Esophagus muscularis mucosa (tissue), 3 donors: Measurements from ENCODE around the gene NUP188.
"Not testable (repeated sequence)": the region's sequence is repeated elsewhere in the genome, so short reads cannot be mapped to it uniquely, and the experiment has no call there.

Source experiments
- CTCF ChIP-seq, 3 experiments: fragments of 200-600 bp in 2 of 3; fragments of 450-650 bp in 1 of 3; sonication (generic) in 2 of 3; IDR thresholded peaks; one replicate each; pipeline ENCODE4 v1.5.1; 2017 to 2019; ENCODE audit warnings: antibody characterized with exemption in 3 of 3, mild to moderate bottlenecking in 2 of 3, moderate library complexity in 1 of 3
- POLR2A ChIP-seq: fragments of 450-650 bp; IDR thresholded peaks from one replicate; pipeline ENCODE4 v1.6.1; 2017; ENCODE audit warnings: antibody characterized with exemption, moderate library complexity, mild to moderate bottlenecking, low read depth
- POLR2AphosphoS5 ChIP-seq, 2 donors: sonication (generic); formaldehyde crosslinking; IDR thresholded peaks; one replicate each; pipeline ENCODE4 v1.6.1; 2017; ENCODE audit warnings: antibody characterized with exemption in 2 of 2

- not testable (repeated sequence) for TF ChIP-seq CTCF (IDR thresholded peaks at IDR 0.05); POLR2A; POLR2AphosphoS5 (IDR thresholded peaks at IDR 0.05)
These were observed 2.5 kb upstream of the NUP188 start for GRCh38 chr9:128944966-128945365.
